ENCODE data around the gene ENTPD8. TPM values are rescaled to one million over a fixed set of nuclear protein-coding genes. Genes with fewer than 3 reads are reported as not detected.

ENTPD8 gene
- total and polyA plus RNA-seq, 2 donors: 0.14 to 3.8 TPM

DNA sequence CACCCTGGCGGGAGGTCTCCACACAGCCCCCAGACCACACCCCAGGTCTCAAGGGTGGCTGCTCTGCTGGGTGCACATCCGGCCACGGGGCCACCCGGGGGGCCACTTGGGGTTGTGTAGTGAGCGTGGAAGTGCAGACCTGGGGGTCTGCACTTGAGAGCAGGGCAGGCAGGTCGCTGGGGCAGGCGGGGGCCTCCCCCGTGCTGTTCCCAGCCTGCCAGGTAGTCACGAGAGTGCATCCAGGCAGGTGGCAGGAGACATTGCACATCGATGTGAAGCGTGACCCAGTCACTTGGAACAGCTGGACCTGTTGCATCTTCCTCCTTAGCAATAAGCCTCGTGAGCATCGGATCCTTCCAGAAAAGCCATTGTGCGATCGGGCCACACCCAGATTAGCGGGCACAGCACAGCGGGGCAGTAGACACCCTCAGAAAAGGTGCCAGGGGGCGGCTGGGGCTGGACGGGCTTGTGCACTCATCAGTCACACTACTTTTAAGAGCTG lies 4.8 kb upstream of the ENTPD8 start:
- H3K36me3 ChIP-seq (ENCODE audit: control insufficient read depth in 2 of 2, insufficient read depth in 2 of 2, low read length in 1 of 2): peaks cover 4 to 9% of the 10 kb centered on the region in 2 donors
- peaks cover 12 to 53% of the 10 kb centered on the region in 2 donors for H3K27me3 ChIP-seq (ENCODE audit: control insufficient read depth in 2 of 2, insufficient read depth in 1 of 2, low read length in 1 of 2)
- no peak for DNase-seq (ENCODE audit: low read depth in 6 of 9, low spot score in 9 of 9)
- peaks cover 0 to 10% of the 10 kb centered on the region in 2 donors for H3K4me1 ChIP-seq (ENCODE audit: control insufficient read depth in 2 of 2, insufficient read depth in 2 of 2, low read length in 2 of 2)
- no peak overlapping the region for H3K27ac ChIP-seq (ENCODE audit: low read depth in 1 of 2, low read length in 1 of 2)
- 84% methylated on average over 19 of the region's 19 CpGs for WGBS
- no peak overlapping the region for H3K4me3 ChIP-seq (ENCODE audit: low read length in 2 of 2)
- peaks cover 0 to 14% of the 10 kb centered on the region in 2 donors for H3K9me3 ChIP-seq (ENCODE audit: control insufficient read depth in 2 of 2, insufficient read depth in 1 of 2, low read length in 1 of 2)

DNA sequence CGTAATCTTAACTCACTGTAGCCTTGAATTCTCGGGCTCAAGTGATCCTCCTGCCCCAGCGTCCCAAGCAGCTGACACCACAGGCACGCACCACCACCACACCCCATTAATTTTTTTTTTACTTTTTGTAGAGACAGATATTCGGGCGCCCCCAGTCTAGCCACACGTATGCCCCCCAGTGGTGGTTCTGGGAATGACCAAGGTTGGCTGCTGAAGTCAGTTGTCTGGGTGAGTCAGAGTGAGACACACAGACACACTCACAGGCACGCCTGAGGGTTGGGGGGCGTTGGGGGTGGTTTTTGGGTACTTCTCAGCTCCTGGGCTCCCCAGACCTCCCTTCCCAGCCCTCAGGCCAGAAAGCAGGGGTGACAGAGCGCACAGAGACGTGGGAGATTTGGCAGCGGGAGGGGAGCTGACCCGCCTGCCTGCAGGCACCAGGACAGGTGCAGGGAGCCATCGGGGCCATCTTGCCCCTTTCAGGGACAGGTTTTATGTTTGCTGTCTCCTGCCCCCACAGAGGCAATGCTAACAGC lies 4.2 kb upstream of the ENTPD8 start:
- Histone ChIP-seq H3K27me3 (ENCODE audit: control insufficient read depth in 2 of 2, insufficient read depth in 1 of 2, low read length in 1 of 2) (peaks cover 12 to 53% of the 10 kb centered on the region in 2 donors), H3K4me1 (ENCODE audit: control insufficient read depth in 2 of 2, insufficient read depth in 2 of 2, low read length in 2 of 2) (peaks cover 0 to 10% of the 10 kb centered on the region in 2 donors), H3K9me3 (ENCODE audit: control insufficient read depth in 2 of 2, insufficient read depth in 1 of 2, low read length in 1 of 2) (peaks cover 0 to 7% of the 10 kb centered on the region in 2 donors), H3K36me3 (ENCODE audit: control insufficient read depth in 2 of 2, insufficient read depth in 2 of 2, low read length in 1 of 2) (peaks cover 4 to 9% of the 10 kb centered on the region in 2 donors), H3K4me3 (ENCODE audit: low read length in 2 of 2) (no peak overlapping the region), H3K27ac (ENCODE audit: low read depth in 1 of 2, low read length in 1 of 2) (no peak overlapping the region)
- 28% methylated on average over 14 of the region's 14 CpGs for WGBS
- peak in 3 of 9 donors; percentile 59 to 74 (median 74) for DNase-seq (ENCODE audit: low read depth in 6 of 9, low spot score in 9 of 9)

DNA sequence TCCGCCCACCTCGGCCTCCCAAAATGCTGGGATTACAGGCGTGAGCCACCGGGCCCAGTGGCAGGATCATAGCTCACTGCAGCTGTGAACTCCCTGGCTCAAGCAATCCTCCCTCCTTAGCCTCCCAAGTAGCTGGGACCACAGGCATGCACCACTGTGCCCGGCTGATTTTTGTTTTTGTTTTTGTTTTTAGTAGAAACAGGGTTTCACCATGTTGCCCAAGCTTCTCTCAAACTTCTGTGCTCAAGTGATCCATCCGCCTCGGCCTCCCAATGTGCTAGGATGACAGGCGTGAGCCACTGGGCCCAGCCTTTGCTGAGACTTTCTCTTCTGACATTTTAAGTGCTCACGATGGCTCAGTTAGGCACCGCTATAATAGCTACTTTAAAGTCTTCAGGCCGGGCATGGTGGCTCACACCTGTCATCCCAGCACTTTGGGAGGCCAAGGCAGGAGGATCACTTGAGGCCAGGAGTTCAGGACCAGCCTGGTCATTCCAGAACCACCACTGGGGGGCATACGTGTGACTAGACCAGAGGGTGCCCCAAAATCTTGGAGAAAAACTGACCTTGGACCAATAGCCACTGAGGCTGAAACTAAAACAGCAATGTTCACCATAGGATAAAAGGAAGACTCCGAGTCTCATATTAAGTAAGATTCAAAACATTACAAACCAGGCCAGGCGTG lies 3.1 kb upstream of the ENTPD8 start:
- peaks cover 12 to 56% of the 10 kb centered on the region in 2 donors for H3K27me3 ChIP-seq (ENCODE audit: control insufficient read depth in 2 of 2, insufficient read depth in 1 of 2, low read length in 1 of 2)

DNA sequence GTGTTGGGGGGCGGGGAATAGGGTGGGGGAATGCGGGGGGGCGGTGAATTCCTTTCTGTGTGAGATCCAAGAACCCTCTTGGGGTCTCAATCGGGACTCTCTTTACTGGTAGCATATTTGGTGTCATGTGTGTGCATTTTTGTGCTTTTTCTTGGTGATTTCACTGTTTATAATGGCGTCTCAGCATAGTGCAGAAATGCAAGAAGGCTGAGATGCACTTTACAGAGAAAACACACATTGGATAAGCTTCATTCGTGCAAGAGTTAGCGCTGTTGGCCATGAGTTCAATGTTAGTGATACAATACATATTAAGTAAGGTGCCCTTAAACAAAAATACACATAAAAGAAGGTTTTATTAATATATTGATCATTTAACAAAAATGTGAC lies 771 bp upstream of the ENTPD8 start:
- H3K4me3 ChIP-seq (ENCODE audit: low read length in 2 of 2): peak overlapping the region in 1 of 2 donors; percentile 37
- 15% methylated on average over 7 of the region's 7 CpGs for WGBS
- H3K36me3 ChIP-seq (ENCODE audit: control insufficient read depth in 2 of 2, insufficient read depth in 2 of 2, low read length in 1 of 2): no peaks in the 10 kb centered on the region
- peaks cover 0 to 10% of the 10 kb centered on the region in 2 donors for H3K4me1 ChIP-seq (ENCODE audit: control insufficient read depth in 2 of 2, insufficient read depth in 2 of 2, low read length in 2 of 2)
- DNase-seq (ENCODE audit: low read depth in 6 of 9, low spot score in 9 of 9): no peak
- no peak overlapping the region for H3K27ac ChIP-seq (ENCODE audit: low read depth in 1 of 2, low read length in 1 of 2)
- no peaks in the 10 kb centered on the region for H3K9me3 ChIP-seq (ENCODE audit: control insufficient read depth in 2 of 2, insufficient read depth in 1 of 2, low read length in 1 of 2)
- H3K27me3 ChIP-seq (ENCODE audit: control insufficient read depth in 2 of 2, insufficient read depth in 1 of 2, low read length in 1 of 2): peaks cover 12 to 51% of the 10 kb centered on the region in 2 donors

More for the DNA sequence above, 3.1 kb upstream of the ENTPD8 start:
- Histone ChIP-seq H3K27ac (ENCODE audit: low read depth in 1 of 2, low read length in 1 of 2) (no peak overlapping the region), H3K4me3 (ENCODE audit: low read length in 2 of 2) (no peak overlapping the region), H3K4me1 (ENCODE audit: control insufficient read depth in 2 of 2, insufficient read depth in 2 of 2, low read length in 2 of 2) (peaks cover 0 to 10% of the 10 kb centered on the region in 2 donors), H3K36me3 (ENCODE audit: control insufficient read depth in 2 of 2, insufficient read depth in 2 of 2, low read length in 1 of 2) (peaks cover 2 to 4% of the 10 kb centered on the region in 2 donors), H3K9me3 (ENCODE audit: control insufficient read depth in 2 of 2, insufficient read depth in 1 of 2, low read length in 1 of 2) (no peaks in the 10 kb centered on the region)
- WGBS: 93% methylated on average over 14 of the region's 14 CpGs
- DNase-seq (ENCODE audit: low read depth in 6 of 9, low spot score in 9 of 9): no peak

DNA sequence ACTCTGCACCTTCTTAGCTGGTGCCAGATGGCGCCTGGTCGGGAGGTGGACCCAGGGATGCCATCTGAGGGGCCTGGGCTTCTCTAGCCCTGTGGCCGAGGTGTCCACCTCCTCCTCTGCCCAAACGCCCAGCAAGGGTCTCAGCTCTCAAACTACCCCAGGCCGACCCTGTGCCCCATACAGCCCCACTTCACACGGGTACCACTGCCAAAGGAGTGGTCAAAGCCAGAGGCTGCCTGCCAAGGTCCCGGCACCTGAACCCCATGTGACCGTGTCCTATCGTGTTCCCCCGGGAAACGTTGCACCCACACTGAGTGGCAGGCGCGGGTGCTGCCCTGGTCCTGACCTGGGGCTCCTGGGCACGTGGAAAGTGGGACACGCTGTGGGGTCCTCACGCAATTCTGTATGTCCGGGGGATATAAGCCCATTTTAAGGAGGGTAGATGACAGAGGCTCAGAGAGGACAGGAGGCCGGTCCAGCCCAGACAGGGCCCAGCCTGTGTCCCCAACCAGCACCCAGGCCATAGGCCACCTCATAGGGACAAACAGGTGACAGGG lies 1.9 kb downstream of the ENTPD8 start:
- peaks cover 12 to 30% of the 10 kb centered on the region in 2 donors for H3K27me3 ChIP-seq (ENCODE audit: control insufficient read depth in 2 of 2, insufficient read depth in 1 of 2, low read length in 1 of 2)

DNA sequence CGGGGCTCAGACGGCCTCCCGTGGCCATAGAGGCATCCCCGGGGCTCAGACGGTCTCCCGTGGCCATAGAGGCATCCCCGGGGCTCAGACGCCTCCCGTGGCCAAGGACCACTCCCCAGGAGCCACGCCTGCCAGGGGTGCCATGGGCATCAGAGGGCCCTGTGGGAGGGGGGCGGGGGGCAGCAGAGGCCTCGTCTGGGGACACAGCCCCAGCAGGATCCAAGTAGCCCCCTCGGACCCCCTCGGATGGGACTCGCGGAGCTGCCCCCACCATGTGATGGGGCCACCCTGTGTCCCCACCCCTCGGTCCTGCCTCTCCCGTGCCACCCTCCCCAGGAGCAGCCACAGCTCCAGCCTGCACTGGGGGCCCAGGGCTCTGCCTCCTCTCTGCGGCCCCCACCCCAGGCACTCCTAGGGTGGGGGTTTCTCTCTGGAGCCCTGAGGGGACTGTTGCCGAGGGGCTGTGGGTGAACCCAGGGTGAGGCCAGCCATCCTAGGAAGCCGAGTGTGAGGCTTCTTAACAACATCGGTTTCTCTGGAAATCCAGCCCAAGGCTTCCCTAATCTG lies 2.5 kb downstream of the ENTPD8 start:
- Histone ChIP-seq H3K9me3 (ENCODE audit: control insufficient read depth in 2 of 2, insufficient read depth in 1 of 2, low read length in 1 of 2) (no peaks in the 10 kb centered on the region), H3K4me3 (ENCODE audit: low read length in 2 of 2) (no peak overlapping the region), H3K27ac (ENCODE audit: low read depth in 1 of 2, low read length in 1 of 2) (no peak overlapping the region), H3K36me3 (ENCODE audit: control insufficient read depth in 2 of 2, insufficient read depth in 2 of 2, low read length in 1 of 2) (no peaks in the 10 kb centered on the region), H3K4me1 (ENCODE audit: control insufficient read depth in 2 of 2, insufficient read depth in 2 of 2, low read length in 2 of 2) (no peaks in the 10 kb centered on the region), H3K27me3 (ENCODE audit: control insufficient read depth in 2 of 2, insufficient read depth in 1 of 2, low read length in 1 of 2) (peaks cover 12 to 27% of the 10 kb centered on the region in 2 donors)
- DNase-seq (ENCODE audit: low read depth in 6 of 9, low spot score in 9 of 9): no peak
- WGBS: 92% methylated on average over 22 of the region's 22 CpGs

More for the DNA sequence above, 1.9 kb downstream of the ENTPD8 start:
- Histone ChIP-seq H3K4me3 (ENCODE audit: low read length in 2 of 2) (no peak overlapping the region), H3K36me3 (ENCODE audit: control insufficient read depth in 2 of 2, insufficient read depth in 2 of 2, low read length in 1 of 2) (no peaks in the 10 kb centered on the region), H3K4me1 (ENCODE audit: control insufficient read depth in 2 of 2, insufficient read depth in 2 of 2, low read length in 2 of 2) (no peaks in the 10 kb centered on the region), H3K9me3 (ENCODE audit: control insufficient read depth in 2 of 2, insufficient read depth in 1 of 2, low read length in 1 of 2) (no peaks in the 10 kb centered on the region), H3K27ac (ENCODE audit: low read depth in 1 of 2, low read length in 1 of 2) (no peak overlapping the region)
- WGBS: 90% methylated on average over 18 of the region's 18 CpGs
- DNase-seq (ENCODE audit: low read depth in 6 of 9, low spot score in 9 of 9): no peak

DNA sequence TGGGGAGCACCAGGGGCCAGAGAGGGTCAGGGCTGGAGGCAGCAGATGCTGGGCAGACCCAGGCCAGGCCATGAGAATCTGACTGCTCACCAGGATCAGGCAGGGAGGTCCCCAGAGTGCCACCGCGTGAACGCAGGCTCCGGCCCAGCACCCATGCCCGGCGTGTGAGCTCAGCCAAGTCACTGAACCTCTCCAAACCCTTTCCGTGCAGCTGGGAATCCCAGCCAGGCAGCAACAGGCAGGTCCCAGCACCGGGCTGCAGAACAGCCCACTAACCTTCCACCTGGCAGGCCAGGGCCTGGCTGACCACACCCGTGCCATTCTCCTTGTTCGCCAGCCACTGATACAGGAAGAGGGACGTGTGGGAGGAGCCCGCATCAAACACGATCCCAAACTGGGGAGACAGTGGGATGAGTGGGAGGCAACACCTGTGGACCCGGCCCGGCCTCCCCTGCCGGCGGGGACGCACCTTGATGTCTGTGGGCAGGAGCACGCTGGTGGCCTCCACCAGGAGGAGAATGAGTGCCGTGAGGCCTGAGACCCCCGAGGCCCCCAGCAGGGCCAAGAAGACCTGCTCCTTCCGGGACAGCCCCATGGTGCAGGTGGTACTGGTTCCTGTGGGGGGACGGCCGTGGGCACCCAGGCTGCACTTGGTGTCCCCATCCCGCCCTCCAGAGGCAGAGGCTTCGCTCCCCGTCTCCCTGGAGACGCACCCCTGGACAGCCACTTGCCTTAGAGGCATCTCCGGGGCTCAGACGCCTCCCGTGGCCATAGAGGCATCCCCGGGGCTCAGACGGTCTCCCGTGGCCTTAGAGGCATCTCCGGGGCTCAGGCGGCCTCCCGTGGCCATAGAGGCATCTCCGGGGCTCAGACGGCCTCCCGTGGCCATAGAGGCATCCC lies 3.2 kb downstream of the ENTPD8 start:
- 95% methylated on average over 40 of the region's 40 CpGs for WGBS
- no peaks in the 10 kb centered on the region for H3K36me3 ChIP-seq (ENCODE audit: control insufficient read depth in 2 of 2, insufficient read depth in 2 of 2, low read length in 1 of 2)
- H3K27ac ChIP-seq (ENCODE audit: low read depth in 1 of 2, low read length in 1 of 2): no peak overlapping the region
- peaks cover 12 to 27% of the 10 kb centered on the region in 2 donors for H3K27me3 ChIP-seq (ENCODE audit: control insufficient read depth in 2 of 2, insufficient read depth in 1 of 2, low read length in 1 of 2)
- no peak overlapping the region for H3K4me3 ChIP-seq (ENCODE audit: low read length in 2 of 2)
- no peak for DNase-seq (ENCODE audit: low read depth in 6 of 9, low spot score in 9 of 9)
- no peaks in the 10 kb centered on the region for H3K9me3 ChIP-seq (ENCODE audit: control insufficient read depth in 2 of 2, insufficient read depth in 1 of 2, low read length in 1 of 2)
- no peaks in the 10 kb centered on the region for H3K4me1 ChIP-seq (ENCODE audit: control insufficient read depth in 2 of 2, insufficient read depth in 2 of 2, low read length in 2 of 2)

DNA sequence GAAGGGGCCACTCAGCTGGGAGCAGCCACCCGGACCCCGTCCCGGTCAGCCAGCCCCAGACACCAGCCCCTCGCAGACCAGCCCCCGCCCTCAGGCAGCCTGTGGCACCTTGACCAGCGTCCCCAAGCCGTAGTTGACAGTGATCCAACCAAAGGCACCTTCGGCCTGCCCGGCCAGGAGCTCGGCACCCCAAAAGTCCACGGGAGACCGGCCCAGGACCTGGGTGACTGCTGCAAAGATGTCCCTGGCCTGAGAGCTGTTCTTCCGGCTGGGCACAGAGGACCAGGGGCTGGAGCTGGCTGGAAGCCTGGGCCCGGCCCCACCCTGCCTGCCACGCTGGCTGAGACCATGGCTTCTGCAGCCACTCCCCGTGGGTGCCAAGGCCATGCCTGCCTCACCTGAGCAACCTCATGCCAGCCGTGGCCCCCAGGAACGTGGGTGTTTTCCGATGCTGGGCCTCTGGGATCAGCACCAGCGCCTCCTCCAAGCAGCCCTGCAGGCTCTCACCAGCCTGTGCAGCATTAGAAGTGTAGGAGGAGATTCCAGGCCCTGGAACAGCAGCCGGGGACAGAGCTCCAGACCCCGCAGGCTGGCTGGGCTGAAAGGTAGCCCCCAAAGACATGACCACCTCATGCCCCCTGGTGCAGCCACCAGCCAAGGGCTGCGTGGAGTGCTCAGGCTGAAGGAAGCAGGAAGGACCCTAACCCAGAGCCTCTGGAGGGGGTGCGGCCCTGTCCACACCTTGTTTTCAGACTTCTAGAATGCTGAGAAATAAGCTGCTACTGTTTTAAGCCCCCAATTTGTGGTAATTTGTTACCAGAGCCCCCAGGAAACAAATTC lies 4.2 kb downstream of the ENTPD8 start:
- H3K4me1 ChIP-seq (ENCODE audit: control insufficient read depth in 2 of 2, insufficient read depth in 2 of 2, low read length in 2 of 2): no peaks in the 10 kb centered on the region
- H3K27me3 ChIP-seq (ENCODE audit: control insufficient read depth in 2 of 2, insufficient read depth in 1 of 2, low read length in 1 of 2): peaks cover 9 to 17% of the 10 kb centered on the region in 2 donors
- H3K27ac ChIP-seq (ENCODE audit: low read depth in 1 of 2, low read length in 1 of 2): no peak overlapping the region
- H3K9me3 ChIP-seq (ENCODE audit: control insufficient read depth in 2 of 2, insufficient read depth in 1 of 2, low read length in 1 of 2): no peaks in the 10 kb centered on the region
- no peaks in the 10 kb centered on the region for H3K36me3 ChIP-seq (ENCODE audit: control insufficient read depth in 2 of 2, insufficient read depth in 2 of 2, low read length in 1 of 2)
- no peak for DNase-seq (ENCODE audit: low read depth in 6 of 9, low spot score in 9 of 9)
- no peak overlapping the region for H3K4me3 ChIP-seq (ENCODE audit: low read length in 2 of 2)
- WGBS: 94% methylated on average over 24 of the region's 24 CpGs
